Inflammatory macrophage (primary cell): ENCODE data around the gene ZNF335.
"Not testable (repeated sequence)": the region's sequence is repeated elsewhere in the genome, so short reads cannot be mapped to it uniquely, and the experiment has no call there.

Source experiments
- DNase-seq, 2 donors: peaks; one replicate each; pipeline ENCODE4 v3.0.0-alpha.2; 2020 to 2022

ZNF335 gene

GRCh38 chr20:45969712-45970634, 2.0 kb downstream of the ZNF335 start:
- peak; percentile 55 to 69 for DNase-seq

GRCh38 chr20:45968801-45969711, 2.9 kb downstream of the ZNF335 start:
- peak; percentile 10 to 46 for DNase-seq

DNA sequence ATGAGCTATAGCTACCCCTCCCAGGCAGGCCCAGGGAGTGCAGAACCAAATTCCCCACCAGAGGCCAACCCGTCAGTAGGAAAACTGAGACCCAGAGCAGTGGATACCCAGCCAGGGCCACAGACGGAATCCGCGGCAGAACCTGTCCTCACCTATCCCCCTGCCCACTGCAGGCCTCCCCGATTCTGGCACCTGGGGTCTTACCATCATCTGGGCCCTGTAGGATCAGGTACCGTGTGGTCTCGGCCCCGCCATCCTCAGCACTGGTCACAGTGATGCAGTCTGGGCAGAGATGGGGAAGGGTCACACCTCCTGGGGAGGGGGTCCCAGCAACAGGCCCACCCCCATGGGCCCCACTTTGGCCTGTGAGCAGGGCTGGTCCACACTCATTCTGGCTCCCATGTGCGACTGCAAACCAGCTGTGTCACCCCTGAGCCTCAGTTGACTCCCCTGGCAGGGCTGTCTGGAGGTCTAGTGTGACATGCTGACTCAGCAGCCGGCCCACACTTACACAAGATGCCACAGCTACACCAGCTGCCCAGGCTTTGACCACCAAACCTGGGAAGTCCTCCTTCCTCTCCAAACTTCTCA, 3.8 kb downstream of the ZNF335 start:
- no peak for DNase-seq

- no peak for DNase-seq
Measured at GRCh38 chr20:45967551-45968080, 4.4 kb downstream of the ZNF335 start.

DNA sequence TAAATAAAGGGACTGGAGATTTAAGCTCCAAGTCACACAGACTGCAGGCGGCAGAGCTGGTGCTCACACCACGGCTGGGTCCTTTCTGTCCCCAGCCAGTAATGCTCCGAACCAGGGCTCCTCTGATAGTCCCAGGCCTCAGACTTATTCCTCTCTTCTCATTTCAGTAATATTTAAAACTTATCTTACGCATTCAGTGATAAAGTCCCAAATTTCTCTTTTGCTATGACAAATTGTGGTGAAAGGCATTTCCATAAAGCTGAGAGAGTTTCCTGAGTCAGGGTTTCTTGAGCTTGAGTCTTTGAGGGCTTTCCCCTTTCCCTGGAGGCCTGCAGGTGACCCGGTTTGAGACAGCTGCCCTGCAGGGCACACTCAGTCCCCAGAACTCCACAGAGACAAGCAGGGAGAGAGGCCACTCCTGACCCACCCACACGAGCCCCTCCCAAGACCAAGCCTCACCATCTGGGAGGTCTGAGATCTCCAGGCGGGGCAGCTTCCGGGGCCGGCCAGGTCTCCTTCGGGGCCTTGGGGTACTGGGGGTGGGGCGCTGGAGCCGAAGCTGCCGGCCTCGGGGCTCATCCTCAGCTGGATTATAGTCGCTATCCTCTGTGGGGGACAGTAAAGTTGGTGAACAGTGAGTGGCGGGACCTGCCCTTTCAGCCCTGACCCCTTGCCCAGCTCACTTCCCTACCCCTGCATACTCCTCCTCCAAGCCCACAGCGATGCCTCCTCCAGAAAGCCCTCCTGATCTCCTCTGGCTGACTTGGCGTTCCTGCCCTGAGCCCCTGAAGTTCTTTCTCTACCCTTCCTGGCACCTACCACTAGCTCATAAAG, 6.6 kb downstream of the ZNF335 start:
- no peak for DNase-seq

- DNase-seq, result no peak
Measured at GRCh38 chr20:45964006-45964400, 8.0 kb downstream of the ZNF335 start.

- peak; percentile 18 to 33 for DNase-seq
Measured at GRCh38 chr20:45963059-45964005, 8.7 kb downstream of the ZNF335 start.

DNA sequence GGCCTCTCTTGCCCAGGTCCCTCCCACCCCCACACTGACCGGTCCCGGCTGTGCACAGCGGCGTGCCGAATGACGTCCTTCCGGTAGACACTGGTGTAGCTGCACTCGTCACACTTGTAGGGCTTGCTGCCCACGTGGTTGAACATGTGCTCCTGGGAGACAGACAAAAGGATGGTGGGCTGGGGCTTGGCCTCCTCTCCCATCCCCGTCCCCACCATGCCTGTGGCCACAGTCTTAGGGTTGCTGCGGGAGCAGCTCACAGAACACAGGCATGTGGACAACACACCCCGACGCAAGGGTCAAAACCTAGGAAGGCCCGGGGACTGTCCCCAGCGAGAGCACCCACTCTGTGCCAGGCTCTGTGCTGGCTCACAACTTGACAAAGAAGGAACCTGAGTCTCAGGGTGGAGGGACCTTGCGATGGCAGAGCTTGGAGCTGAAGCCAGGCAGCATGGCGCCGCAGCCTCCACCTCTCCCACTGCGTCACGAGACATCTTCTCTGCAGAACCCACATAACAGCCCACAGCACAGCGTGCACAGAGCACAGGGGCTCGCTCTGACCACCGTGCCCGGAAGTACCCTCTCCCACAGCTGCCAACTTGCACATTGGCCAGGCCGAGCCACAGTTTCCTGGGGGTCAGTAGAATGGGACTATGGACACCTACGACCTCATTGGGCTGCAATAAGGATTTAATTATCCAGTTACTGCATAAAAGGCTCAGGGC, 9.8 kb downstream of the ZNF335 start:
- no peak for DNase-seq

DNA sequence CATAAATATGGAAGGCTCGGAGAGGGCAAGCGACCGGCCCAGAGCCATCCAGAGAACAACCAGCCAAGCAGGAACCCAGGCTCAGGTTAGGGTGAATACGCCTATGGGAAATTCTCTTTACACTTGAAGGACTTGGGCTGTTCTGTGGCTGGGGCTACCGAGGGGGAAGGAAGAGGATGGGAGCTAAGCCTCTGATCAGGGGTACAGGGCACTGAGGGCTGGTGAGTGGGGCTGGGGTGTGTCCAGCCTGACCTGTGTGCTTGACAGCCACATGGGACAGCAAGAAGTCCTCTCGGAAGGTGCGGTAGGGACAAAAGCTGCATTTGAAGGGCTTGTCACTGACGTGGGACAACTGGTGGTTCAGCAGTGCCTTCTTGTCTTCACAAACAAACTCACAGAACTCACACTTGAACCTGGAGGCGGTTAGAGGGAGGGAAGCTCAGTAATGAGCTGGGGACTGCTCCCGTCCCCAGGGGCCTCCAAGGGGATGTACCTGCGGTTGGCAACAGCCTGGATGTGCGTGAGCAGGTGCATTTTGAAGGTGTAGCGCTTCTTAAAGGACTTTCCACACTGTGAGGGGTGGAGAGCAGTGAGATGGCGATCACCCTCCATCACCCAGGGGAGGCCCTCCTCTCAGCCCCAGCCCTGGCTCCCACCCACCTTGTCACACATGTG, 11.9 kb downstream of the ZNF335 start:
- DNase-seq, result no peak

DNA sequence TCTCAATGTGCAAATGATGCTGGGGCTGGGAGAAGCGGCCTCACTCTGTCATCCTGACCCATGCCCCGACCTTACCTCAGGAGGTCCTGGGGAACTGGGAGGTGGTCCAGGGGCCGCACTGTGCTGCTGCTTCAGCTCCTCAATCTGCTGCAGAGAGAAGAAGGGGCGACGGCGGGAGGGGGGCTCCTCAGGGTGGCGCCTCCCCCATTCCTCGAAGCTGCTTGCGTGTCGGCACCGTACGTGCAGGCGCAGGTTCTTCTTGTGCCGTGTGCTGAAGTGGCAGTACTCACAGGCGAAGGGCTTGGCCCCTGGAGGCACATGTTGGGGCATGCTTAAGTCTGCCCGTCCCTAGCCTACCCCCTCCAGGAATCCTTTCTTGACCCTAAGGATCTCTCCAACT, 12.9 kb downstream of the ZNF335 start:
- no peak for DNase-seq

- no peak for DNase-seq
Measured at GRCh38 chr20:45958593-45958992, 13.4 kb downstream of the ZNF335 start.

- DNase-seq, result no peak
Measured at GRCh38 chr20:45957021-45957941, 14.7 kb downstream of the ZNF335 start.

DNA sequence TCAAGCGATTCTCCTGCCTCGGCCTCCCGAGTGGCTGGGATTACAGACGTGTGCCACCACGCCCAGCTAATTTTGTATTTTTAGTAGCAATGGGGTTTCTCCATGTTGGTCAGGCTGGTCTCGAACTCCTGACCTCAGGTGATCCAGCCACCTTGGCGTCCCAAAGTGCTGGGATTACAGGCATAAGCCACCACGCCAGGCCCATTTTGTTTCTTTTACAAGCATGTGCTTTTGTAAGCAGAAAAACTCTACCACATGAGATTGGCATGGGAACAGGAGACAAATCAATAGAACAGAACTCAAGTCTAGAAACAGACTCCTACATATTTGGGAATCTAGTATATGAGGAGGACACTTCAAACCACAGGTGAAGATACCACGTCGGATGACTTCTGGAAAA, 15.7 kb downstream of the ZNF335 start:
- DNase-seq, result not testable (repeated sequence)

GRCh38 chr20:45953672-45954071, 18.3 kb downstream of the ZNF335 start:
- DNase-seq, result no peak

- DNase-seq, result no peak
Measured at GRCh38 chr20:45952861-45953260, 19.1 kb downstream of the ZNF335 start.

DNA sequence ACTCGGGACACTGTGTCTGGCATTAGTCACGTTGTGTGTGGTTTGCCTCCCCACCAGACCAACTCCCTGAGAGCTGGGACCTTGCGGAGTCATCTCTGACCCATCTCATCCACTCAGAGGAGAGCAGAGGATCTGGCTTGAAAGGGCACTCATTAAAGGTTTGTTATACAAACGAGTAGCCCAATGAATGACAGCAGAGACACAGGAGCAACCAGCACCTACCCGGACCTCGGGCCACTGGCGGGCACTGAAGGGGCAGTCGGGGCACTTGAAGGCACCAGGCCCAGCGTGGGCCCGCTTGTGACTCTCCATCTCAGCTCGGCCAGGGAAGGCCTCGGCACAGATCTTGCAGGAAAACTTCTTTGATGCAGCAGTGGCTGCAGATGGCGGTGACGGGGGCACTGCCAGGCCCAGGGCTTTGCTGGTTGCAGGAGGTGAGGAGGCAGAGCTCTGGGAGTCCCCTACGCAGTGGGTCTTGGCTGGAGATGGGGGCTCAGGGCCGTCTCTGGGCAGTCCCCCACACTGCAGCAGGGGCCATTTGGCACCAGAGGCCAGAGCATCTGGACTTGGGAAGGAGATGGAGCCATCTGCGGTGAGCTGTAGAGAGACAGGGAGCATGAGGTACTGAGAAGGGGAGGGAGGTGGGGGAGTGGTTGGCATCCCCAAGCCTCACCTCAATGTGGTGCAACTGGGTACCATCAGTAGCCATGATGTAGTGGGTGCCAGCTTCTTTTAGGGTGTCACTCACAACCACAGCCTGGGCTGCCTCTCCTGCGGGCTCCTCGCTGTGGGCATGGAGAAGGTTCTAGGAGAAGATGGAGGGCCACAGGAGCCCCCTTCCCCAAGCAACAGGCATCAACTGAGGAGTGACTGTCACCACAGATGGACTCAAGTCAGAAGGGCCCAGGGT, 19.8 kb downstream of the ZNF335 start:
- no peak for DNase-seq

- no peak for DNase-seq
Measured at GRCh38 chr20:45950330-45950646, 21.7 kb downstream of the ZNF335 start.
